ENCODE results near the gene NUDT22.

Gene NUDT22

DNA sequence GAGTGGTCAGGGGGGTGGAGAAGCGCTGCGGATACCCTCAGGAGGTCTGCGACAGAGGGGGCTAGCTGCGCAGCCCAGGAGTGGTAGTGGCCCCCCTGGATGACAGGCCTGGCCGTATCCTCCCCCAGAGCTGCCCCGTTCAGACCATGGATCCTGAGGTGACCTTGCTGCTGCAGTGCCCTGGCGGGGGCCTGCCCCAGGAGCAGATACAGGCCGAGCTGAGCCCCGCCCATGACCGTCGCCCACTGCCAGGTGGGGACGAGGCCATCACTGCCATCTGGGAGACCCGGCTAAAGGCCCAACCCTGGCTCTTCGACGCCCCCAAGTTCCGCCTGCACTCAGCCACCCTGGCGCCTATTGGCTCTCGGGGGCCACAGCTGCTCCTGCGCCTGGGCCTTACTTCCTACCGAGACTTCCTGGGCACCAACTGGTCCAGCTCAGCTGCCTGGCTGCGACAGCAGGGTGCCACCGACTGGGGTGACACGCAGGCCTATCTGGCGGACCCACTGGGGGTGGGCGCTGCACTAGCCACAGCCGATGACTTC lies 505 bp downstream of the NUDT22 start:
- peak in 1 of 4 experiments; percentile 35 for DNase-seq (ENCODE audit: low read depth in 4 of 4, low spot score in 1 of 4)

DNA sequence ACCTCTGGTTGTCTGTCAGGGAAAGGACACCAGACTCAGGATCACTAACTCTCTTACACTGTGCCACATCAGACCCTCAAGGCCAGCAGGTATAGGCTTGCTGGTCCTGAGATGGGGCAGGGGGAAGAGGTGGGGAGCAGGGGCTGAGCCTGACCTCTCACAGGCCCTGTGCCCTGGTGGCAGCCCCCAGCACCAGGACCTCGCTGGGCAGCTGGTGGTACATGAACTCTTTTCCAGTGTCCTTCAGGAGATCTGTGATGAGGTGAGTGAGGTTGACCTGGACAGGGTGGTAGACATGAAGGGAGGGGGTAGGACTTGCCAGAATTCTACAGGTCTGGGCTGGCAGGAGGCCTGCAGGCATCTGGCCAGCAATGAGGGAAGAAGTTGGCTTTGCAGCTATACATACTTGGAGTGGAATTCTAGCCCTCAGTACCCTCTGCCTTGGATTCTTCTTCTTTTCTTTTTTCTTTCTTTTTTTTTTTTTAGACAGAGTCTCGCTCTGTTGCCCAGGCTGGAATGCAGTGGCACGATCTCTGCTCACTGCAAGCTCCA lies 1.4 kb downstream of the NUDT22 start:
- DNase-seq (ENCODE audit: low read depth in 4 of 4, low spot score in 1 of 4), result no peak

DNA sequence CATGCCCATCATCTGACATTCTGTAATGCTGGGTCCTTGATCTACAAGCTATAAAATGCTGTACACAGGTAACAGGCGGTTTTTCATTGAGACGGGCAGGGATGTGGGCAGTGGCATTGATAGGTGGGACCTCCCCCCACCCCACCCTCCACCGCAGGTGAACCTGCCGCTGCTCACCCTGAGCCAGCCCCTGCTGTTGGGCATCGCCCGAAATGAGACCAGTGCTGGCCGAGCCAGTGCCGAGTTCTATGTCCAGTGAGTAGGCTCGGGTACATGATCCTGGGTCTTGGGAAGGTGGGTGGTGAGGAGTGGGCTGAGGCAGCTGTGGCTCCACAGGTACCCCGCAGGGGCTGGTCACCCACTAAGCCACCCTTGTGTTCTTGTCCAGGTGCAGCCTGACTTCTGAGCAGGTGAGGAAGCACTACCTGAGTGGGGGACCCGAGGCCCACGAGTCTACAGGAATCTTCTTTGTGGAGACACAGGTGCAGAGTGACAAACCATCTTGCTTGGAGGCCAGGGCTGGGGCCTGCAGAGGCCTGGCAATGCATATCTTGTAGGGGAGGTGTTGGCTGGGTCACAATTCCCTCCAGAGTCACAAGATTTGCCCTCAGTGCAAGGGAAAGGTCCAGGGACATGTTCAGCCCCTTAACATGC lies 3.1 kb downstream of the NUDT22 start:
- DNase-seq (ENCODE audit: low read depth in 4 of 4, low spot score in 1 of 4), result no peak

DNA sequence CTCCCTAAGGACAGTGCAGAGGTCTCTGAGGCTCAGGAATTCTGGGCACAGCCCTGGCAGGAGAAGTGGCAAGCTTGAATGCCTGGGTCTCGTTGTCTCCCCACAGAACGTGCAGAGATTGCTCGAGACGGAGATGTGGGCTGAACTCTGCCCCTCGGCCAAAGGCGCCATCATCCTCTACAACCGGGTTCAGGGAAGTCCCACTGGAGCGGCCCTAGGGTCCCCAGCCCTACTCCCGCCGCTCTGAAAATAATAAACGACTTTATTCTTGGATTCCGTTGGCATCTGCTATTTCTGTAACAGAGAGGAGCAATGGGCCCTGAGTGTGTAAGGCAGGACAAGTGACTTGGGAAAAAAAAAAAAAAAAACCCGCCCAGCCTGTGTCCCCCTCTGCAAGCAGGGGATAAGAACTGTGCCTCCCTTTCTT lies 3.7 kb downstream of the NUDT22 start:
- DNase-seq (ENCODE audit: low read depth in 4 of 4, low spot score in 1 of 4), result no peak

DNA sequence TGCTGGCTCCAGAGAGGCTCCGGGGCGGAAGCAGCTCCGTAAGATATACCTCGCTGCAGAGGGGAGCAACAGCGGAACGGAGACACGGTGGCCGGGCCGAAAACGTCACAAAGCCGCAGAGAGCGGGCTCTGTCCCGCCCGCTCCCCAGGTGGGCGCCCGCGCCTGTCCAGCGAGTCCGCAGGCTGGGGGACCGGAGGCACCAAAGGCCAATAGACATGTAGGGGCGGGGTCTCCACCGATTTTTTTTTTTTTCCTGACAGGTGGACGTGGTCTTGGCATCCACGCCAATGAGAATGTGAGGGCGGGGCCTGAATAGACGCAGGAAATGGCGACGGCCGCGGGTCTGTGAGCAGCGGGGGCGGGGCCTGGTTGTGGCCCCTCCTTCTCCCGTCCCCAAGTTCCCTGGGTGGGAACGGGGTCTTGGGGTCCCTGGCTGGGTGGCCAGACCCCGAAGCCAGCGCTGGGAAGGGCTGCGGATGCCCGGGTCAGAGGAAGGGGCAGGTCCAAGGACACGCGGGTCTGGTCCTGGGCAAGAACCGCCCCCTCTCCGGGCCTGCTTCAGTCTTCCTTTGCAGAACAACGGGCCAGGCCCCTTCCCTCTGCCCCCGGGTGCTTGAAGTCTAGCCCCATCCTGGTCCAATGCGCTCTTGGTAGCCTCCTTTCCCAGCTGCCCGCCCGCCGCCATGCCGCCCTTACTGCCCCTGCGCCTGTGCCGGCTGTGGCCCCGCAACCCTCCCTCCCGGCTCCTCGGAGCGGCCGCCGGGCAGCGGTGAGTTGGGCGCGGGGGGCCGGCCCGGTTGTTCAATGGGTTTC lies 4.3 kb downstream of the NUDT22 start, which contains the start of gene DNAJC4:
TSS of gene DNAJC4 (plus strand) at position 378 of the 814 bp plus-strand sequence. CDS start at position 685, 307 bp downstream.
- DNase-seq (ENCODE audit: low read depth in 4 of 4, low spot score in 1 of 4), result peak; percentile 68 to 87 (median 78)

DNA sequence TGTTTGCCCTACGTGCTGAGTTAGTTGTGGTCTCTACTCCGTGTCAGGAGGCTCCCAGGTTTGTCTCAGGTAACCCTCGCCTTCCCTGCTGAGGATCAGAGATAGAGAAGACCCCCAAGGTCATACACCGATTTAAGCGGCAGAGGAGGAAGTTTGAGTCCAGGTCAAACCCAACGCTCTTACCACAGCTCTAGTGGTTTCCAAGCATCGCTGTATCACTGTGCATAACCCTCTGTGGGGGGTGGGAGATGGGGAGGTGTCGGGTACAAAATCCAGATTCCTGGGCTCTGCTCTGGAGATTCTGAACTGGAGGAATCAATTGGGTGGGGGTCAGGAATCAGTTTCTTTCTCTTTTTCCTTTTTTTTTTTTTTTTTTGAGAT lies 4.9 kb downstream of the NUDT22 start:
- DNase-seq (ENCODE audit: low read depth in 4 of 4, low spot score in 1 of 4), result no peak

DNA sequence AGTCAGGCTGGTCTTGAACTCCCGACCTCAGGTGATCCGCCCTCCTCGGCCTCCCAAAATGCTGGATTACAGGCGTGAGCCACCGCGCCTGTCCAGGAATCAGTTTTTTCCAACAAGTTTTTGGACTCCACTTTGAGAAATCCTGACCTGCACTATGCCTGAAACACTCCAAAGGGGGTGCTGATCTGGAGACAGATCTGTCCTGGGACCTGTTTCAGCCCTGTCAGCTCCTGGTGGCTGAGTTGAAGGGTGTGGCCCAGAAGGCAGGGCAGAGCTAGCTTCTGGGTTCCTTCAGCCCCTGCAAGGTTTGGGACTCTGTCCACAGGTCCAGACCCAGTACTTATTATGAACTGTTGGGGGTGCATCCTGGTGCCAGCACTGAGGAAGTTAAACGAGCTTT lies 5.5 kb downstream of the NUDT22 start:
- no peak for DNase-seq (ENCODE audit: low read depth in 4 of 4, low spot score in 1 of 4)

DNA sequence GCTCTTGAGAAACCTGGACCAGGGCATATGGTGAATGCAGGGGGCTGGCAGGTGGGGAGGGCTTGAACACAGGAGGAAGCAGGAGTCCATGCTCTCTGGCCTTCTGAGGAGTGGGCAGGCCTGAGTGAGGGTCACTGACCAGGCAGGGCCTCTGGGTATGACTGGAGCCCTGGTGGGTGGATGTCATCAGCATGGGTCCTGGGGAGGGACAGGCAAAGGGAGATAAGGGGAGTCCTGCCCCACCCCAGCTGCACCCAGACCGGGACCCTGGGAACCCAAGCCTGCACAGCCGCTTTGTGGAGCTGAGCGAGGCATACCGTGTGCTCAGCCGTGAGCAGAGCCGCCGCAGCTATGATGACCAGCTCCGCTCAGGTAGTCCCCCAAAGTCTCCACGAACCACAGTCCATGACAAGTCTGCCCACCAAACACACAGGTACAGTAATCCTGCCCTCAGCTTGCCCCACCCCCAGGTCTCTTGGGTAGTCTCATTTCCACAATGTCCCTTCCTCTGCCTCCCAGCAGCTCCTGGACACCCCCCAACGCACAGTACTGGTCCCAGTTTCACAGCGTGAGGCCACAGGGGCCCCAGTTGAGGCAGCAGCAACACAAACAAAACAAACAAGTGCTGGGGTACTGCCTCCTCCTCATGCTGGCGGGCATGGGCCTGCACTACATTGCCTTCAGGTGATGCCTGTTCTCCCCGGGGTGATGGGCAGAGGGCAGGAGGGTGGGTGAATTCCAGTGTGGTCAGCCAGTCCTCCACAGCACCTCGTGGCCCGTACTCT lies 6.3 kb downstream of the NUDT22 start:
- DNase-seq (ENCODE audit: low read depth in 4 of 4, low spot score in 1 of 4), result no peak

DNA sequence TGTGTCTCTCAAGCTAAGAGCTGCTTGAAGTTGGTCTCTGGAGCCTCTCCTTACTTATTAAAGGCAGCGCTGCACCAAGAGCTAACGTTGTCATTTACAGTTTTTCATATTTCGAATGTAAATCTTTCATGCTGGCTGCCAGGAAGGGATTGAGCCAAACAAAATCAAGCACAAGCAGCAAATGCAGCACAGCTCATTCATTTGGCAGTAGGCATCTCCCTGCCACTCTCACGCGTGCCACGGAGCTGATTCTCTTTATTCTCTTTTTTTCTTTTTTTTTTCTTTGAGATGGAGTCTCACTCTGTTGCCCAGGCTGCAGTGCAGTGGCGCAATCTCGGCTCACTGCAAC lies 6.9 kb downstream of the NUDT22 start:
- no peak for DNase-seq (ENCODE audit: low read depth in 4 of 4, low spot score in 1 of 4)

DNA sequence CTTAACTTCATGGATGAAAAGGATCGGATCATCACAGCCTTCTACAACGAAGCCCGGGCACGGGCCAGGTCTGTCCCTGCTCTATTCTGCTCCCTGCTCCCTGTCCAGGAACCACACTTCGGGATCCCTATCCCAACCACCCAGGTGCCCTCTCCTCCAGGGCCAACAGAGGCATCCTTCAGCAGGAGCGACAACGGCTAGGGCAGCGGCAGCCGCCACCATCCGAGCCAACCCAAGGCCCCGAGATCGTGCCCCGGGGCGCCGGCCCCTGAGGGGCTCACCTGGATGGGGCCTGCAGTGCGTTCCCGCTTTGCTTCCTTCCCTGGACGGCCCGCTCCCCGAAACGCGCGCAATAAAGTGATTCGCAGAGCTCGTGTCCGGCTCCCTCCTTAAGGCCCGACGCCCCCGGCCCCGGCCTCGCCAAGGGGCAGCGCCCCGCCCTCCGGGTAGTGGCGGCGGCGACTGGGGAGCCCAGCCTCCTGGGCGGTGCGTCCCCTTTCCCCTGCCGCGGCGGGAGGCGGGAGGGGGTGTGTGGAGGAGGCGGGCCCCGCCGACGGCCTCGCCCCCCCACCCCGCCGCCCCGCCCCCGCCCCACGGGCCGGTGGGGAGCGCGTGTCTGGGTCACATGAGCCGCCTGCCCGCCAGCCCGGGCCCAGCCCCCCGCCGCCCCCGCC lies 8.0 kb downstream of the NUDT22 start, which contains the start of gene VEGFB:
TSS of gene VEGFB (plus strand) at position 672 of the 674 bp plus-strand sequence. CDS start 250 bp downstream, outside the sequence.
- DNase-seq (ENCODE audit: low read depth in 4 of 4, low spot score in 1 of 4), result peak in 2 of 4 experiments; percentile 48 to 71

DNA sequence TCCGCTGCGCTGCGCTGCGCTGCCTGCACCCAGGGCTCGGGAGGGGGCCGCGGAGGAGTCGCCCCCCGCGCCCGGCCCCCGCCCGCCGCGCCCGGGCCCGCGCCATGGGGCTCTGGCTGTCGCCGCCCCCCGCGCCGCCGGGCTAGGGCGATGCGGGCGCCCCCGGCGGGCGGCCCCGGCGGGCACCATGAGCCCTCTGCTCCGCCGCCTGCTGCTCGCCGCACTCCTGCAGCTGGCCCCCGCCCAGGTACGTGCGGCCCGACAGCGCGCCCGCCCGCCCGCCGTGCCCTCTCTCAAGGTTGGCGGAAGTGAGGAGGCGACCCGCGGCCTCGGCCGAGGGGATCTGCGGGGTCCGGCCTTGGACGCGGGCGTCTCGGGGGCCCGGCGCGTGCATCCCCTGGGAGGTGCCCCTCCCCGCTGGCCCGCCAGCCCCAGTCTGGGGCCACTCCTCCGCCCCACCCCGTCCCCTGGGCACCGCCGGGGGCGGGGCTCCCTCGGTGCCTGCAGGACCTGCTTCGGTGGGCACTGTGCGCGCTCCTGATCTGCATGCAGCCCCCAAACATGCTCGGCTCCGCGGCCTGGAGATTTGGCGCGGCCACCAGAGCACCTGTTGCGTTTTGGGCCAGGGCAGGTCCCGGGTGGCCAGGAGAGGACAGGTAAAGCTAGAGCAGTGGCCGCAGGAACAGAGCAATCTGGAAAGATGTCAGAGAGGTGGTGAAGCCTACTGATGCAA lies 8.7 kb downstream of the NUDT22 start:
- peak in 1 of 4 experiments; percentile 24 for DNase-seq (ENCODE audit: low read depth in 4 of 4, low spot score in 1 of 4)

DNA sequence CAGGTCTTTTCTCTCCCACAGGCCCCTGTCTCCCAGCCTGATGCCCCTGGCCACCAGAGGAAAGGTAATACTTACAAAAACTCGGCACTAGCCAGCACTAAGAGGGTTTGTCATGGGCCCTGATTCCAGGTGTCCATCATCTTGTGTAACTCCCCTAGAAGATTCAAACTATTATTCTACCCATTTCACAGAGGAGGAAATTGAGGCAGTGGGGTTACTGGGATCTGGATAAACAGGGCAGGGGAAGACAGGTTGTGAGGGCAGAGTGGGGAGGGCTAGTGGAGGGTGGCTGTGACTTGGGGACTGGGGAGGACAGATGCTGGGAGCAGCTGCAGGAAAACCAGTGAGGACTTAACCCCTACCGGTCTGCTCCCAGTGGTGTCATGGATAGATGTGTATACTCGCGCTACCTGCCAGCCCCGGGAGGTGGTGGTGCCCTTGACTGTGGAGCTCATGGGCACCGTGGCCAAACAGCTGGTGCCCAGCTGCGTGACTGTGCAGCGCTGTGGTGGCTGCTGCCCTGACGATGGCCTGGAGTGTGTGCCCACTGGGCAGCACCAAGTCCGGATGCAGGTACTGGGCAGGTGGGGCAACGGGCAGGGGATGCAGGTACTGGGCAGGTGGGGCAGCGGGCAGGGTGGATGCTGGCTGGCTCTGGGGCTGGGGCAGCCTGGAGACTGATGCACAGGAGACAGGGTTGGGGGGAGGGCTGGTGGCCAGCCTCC lies 9.5 kb downstream of the NUDT22 start:
- DNase-seq (ENCODE audit: low read depth in 4 of 4, low spot score in 1 of 4), result no peak

DNA sequence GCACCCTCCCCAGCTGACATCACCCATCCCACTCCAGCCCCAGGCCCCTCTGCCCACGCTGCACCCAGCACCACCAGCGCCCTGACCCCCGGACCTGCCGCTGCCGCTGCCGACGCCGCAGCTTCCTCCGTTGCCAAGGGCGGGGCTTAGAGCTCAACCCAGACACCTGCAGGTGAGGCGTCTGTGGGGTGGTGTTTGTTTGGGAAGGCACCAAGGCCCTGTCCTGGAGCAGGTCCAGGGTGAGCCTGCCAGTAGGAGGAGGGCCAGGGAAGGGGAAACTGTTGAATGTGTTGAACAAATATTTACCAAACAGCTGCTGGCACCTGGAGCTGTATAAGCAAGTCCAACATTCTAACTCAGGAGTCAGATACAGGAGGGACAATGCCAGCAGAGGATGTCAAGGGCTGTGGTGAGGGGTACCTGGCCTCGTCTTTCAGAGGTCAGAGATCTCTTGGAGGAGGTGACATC lies 11.4 kb downstream of the NUDT22 start:
- no peak for DNase-seq (ENCODE audit: low read depth in 4 of 4, low spot score in 1 of 4)

DNA sequence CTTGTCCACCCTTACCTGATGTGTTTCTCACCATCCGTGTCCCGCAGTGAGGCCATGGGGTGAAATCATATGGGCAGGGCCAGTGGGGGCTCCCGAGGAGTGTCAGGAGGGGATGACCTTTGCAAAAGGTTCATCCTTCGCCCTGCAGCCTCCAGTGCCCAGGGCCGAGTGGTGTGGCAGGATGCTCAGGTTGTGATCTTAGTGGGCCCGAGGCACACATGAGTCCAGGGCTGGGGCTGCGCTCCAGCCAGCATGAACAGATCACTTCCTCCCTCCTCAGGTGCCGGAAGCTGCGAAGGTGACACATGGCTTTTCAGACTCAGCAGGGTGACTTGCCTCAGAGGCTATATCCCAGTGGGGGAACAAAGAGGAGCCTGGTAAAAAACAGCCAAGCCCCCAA lies 12.0 kb downstream of the NUDT22 start:
- DNase-seq (ENCODE audit: low read depth in 4 of 4, low spot score in 1 of 4), result no peak

DNA sequence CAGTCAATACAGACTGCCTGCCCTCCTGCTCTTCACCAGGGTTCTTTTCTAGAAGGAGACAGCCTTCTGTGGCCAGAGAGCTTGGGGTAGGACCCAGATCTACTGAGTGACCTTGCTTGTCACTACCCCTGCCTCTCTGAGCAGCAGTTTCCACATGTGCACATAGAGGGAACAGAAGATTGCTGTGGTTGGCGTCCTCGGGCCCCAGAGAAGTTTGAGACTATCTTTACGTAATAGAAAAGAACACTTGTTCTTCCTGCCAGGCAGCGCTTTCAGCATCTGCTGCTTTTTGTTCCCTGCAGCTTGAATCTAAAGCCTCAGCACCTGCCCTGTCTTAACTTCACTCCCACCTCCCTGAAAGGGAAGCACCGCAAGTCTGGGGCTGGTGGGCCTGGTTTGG lies 12.9 kb downstream of the NUDT22 start:
- DNase-seq (ENCODE audit: low read depth in 4 of 4, low spot score in 1 of 4), result no peak

DNA sequence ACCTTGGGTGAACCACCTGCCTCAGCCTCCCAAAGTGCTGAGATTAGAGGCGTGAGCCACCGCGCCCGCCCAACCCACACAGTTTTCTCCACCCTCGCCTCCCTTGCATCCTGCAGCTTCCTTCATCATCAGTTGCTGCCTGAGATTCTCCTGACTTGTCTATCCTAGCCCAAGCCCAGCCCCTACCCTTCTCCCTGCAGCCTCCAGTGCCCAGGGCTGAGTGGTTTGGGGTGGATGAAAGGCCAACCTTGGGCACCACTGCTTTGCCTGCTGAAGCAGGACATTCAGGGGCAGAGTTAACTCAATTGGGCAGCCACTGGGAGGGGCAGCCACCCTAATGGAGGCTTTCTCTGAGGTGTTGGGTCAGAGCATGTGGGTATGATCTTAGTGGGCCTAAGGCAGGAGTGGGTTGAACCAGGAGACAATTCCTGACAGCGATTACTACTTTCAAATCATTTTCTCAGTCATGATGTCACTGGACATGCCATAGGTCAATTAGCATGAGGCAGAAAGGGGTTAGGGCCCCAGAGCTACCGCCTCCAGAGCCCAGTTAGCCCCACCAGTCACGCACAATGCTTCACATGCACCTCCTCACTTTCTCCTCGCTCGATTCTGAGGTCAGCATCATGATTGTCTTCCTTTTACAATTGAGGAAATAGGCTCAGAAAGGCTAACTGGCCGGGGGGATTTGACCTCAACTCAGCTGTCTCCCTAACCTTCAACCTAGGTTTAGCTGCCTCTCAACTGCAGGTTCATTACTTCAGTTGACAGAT lies 13.8 kb downstream of the NUDT22 start:
- no peak for DNase-seq (ENCODE audit: low read depth in 4 of 4, low spot score in 1 of 4)

DNA sequence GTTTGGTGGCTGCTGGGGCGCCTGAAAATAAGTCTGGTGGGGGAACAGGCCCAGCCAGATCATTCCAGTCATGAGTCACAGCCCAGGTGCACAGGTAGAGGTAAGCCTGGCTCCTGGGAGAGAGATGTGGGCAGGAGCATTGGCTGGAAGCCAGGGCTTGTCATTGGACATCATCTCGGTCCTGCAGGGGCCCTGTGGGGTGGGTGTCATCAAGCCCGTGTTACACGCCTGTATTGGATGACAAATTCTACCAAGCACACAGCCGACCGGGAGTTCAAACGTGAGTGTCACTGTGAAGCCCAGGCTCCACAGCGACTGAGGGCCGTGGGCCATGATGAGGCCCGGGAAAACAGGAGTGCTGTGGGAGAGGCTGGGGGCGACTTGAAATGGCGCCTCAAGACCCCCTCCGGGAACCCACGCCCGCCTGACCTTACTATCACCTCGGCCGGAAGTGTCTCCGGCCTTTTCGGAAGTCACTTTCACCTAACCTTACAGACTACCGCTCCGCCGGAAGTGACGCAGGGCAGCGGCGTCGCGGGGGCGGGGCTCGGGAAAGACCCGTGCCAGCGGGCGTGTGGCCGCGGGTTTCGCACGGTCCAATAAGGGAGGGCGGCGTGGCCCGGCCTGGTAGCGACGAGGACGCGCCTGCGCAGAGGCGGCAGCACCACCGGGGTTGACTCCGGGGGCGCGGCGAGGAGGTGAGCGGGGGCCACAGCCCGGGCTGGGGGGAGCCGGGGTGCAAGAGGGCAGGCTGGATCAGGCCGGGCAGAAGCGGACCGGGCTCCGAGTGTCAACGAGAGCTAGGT lies 14.6 kb downstream of the NUDT22 start, which contains the start of gene FKBP2:
TSS of gene FKBP2 (plus strand) at position 661 of the 806 bp plus-strand sequence. CDS start 1,293 bp downstream, outside the sequence.
- peak; percentile 91 to 98 (median 96) for DNase-seq (ENCODE audit: low read depth in 4 of 4, low spot score in 1 of 4)

DNA sequence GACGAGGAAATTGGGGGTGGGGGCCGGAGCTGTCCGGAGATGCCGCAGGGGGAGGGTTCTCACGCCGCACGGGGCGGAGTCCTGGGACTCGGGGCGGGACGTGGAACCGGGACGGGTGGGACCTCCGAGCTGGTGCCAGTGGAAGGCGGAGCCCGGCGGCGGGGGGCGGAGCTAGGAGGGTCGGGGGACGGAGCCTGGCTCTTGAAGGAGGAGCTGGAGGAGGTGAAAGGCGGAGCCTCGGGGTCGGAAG lies 15.1 kb downstream of the NUDT22 start:
- peak; percentile 96 to 100 (median 100) for DNase-seq (ENCODE audit: low read depth in 4 of 4, low spot score in 1 of 4)

Measured in stimulated activated CD4-positive, alpha-beta T cell treated with anti-CD3 and anti-CD28 coated beads, Interleukin-1b, Interleukin-23, amount 100 ng/mL, for 24 hours (primary cell).